OCI-LY7 (cell line): ENCODE results near the gene KRTAP10-8. TPM values are rescaled to one million over a fixed set of nuclear protein-coding genes. Genes with fewer than 3 reads are reported as not detected.

Source experiments
- BruUV-seq: library from RNA; stranded (reverse); fragments of 400-500 nt; replicated peaks from 2 replicates; lab custom pipeline; 2021; lab: Mats Ljungman, UMichigan
- CTCF ChIA-PET: fragments of 300-600 bp; sonication (Branson Sonifier 250); formaldehyde crosslinking; loops from one replicate; lab custom pipeline; 2022; ENCODE audit warnings: antibody characterized with exemption; ENCODE audit not compliant: unreplicated experiment; lab: Charles Lee
- POLR2A ChIA-PET: fragments of 300-600 bp; sonication (Branson Sonifier 250); formaldehyde crosslinking; loops from one replicate; lab custom pipeline; 2022; ENCODE audit warnings: antibody characterized with exemption; lab: Charles Lee
- DNase-seq: peaks from one replicate; pipeline ENCODE4 v3.0.0-alpha.2; 2015; ENCODE audit warnings: low spot score
- H2AFZ ChIP-seq: fragments of 200-600 bp; sonication (generic), shearing (Covaris generic); 2 replicates; pipeline ENCODE4 v1.6.1; 2014; ENCODE audit warnings: mild to moderate bottlenecking, antibody characterized with exemption, low read length, moderate library complexity
- H3K27ac ChIP-seq: fragments of 200-600 bp; sonication (generic); 2 replicates; pipeline ENCODE4 v1.5.1; 2014; ENCODE audit warnings: mixed run types, low read depth, mild to moderate bottlenecking, moderate library complexity, low read length, inconsistent platforms; ENCODE audit not compliant: poor library complexity, severe bottlenecking
- H3K36me3 ChIP-seq: fragments of 200-600 bp; sonication (generic); 2 replicates; pipeline ENCODE4 v1.6.1; 2014; ENCODE audit warnings: mild to moderate bottlenecking, antibody characterized with exemption, low read length, moderate library complexity, mixed read lengths; ENCODE audit not compliant: insufficient read depth
- H3K4me1 ChIP-seq: fragments of 200-600 bp; sonication (generic); 2 replicates; pipeline ENCODE4 v1.5.1; 2014; ENCODE audit warnings: mild to moderate bottlenecking, low read length; ENCODE audit not compliant: insufficient read depth, poor library complexity, severe bottlenecking
- H3K4me2 ChIP-seq: fragments of 200-600 bp; sonication (generic); 2 replicates; pipeline ENCODE4 v1.6.1; 2014; ENCODE audit warnings: mild to moderate bottlenecking, low read length
- H3K4me3 ChIP-seq: fragments of 200-600 bp; sonication (generic); 2 replicates; pipeline ENCODE4 v1.5.1; 2014; ENCODE audit warnings: mild to moderate bottlenecking, low read depth, low read length; ENCODE audit not compliant: poor library complexity, severe bottlenecking
- H3K79me2 ChIP-seq: fragments of 200-600 bp; sonication (generic); 2 replicates; pipeline ENCODE4 v1.6.1; 2016; ENCODE audit warnings: low read depth, mild to moderate bottlenecking, low read length, moderate library complexity, mixed read lengths; ENCODE audit not compliant: insufficient read depth
- H3K9me2 ChIP-seq: fragments of 200-600 bp; sonication (generic); 2 replicates; pipeline ENCODE4 v1.6.1; 2016; ENCODE audit warnings: mild to moderate bottlenecking, low read length, mixed read lengths; ENCODE audit not compliant: insufficient read depth
- H3K9me3 ChIP-seq: fragments of 200-600 bp; sonication (generic); 2 replicates; pipeline ENCODE4 v1.6.1; 2014; ENCODE audit warnings: mild to moderate bottlenecking, mixed run types, low read length, mixed read lengths
- H4K20me1 ChIP-seq: fragments of 200-600 bp; sonication (generic); 2 replicates; pipeline ENCODE4 v1.6.1; 2014; ENCODE audit warnings: mild to moderate bottlenecking, antibody characterized with exemption, low read length, moderate library complexity, mixed read lengths; ENCODE audit not compliant: insufficient read depth
- EZH2phosphoT487 ChIP-seq: fragments of 200-600 bp; sonication (generic); IDR thresholded peaks from 2 replicates; pipeline ENCODE4 v1.6.1; 2018; ENCODE audit warnings: low read depth, borderline replicate concordance, mild to moderate bottlenecking, mixed run types, antibody characterized with exemption, low read length, moderate library complexity, mixed read lengths
- intact Hi-C: fragments of 100-400 bp; cut with micrococcal nuclease; formaldehyde crosslinking; loops from one replicate; pipeline ENCODE4 v1.10.0; 2022; ENCODE audit not compliant: unreplicated experiment
- total RNA-seq, 2 experiments: library from RNA; depleted of rRNA in 1 of 2; stranded (reverse); fragments of >200 nt in 1 of 2; shearing (Covaris generic) in 1 of 2; gene quantifications; 2 replicates each; pipeline ENCODE4 v1.2.3, GENCODE V29; 2014 to 2022
- TF ChIP-seq, protein P1 (sequence below): fragments of 200-600 bp; sonication (generic); conservative IDR thresholded peaks from 2 replicates; pipeline ENCODE4 v1.5.1; 2014; ENCODE audit warnings: mild to moderate bottlenecking, antibody characterized with exemption, low read length, moderate library complexity, mixed read lengths

Gene KRTAP10-8
- total RNA-seq, 2 experiments from 2014 or later: not detected

DNA sequence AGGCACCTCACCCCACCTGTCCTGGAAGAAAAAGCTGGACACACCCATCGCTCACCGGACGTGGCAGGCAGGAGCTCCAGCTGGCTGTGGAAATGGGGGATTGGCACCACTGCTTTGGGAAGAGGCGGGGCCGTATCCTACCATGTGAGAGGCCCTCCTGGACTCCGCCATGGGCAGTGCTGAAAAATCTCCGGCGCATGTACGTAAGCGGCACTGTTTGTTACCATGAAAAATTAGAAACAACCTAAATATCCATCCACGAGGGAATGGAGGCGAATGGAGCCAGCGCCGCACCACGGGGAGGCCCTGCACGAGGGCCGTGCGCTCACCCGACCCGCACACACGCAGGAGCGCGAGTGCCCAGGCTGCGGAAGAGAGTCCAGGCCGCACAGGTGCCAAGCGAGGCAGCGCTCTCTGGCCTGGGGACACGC, 3.1 kb downstream of the KRTAP10-8 start:
- POLR2A ChIA-PET: interaction anchor here (0.6 kb wide), 1 partner anchor 1040 kb away, joined by 3 read pairs; no protein-coding TSS in a partner anchor
- CTCF ChIA-PET: no interaction called here
- Histone ChIP-seq H3K9me3 (peaks cover 13% of the 10 kb centered on the region; the same call in 1 of the 2 replicates), H2AFZ (no peak overlapping the region), H3K4me1 (peaks cover 12% of the 10 kb centered on the region), H4K20me1 (no peaks in the 10 kb centered on the region), H3K27ac (no peak overlapping the region), H3K4me2 (no peak overlapping the region), H3K36me3 (no peaks in the 10 kb centered on the region), H3K79me2 (no peaks in the 10 kb centered on the region), H3K9me2 (no peaks in the 10 kb centered on the region), H3K4me3 (no peak overlapping the region)
- TF ChIP-seq, protein P1, sequence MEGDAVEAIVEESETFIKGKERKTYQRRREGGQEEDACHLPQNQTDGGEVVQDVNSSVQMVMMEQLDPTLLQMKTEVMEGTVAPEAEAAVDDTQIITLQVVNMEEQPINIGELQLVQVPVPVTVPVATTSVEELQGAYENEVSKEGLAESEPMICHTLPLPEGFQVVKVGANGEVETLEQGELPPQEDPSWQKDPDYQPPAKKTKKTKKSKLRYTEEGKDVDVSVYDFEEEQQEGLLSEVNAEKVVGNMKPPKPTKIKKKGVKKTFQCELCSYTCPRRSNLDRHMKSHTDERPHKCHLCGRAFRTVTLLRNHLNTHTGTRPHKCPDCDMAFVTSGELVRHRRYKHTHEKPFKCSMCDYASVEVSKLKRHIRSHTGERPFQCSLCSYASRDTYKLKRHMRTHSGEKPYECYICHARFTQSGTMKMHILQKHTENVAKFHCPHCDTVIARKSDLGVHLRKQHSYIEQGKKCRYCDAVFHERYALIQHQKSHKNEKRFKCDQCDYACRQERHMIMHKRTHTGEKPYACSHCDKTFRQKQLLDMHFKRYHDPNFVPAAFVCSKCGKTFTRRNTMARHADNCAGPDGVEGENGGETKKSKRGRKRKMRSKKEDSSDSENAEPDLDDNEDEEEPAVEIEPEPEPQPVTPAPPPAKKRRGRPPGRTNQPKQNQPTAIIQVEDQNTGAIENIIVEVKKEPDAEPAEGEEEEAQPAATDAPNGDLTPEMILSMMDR: no peak
- TF ChIP-seq EZH2phosphoT487: no peak
- no TSS peak for BruUV-seq
- no peak for DNase-seq
- intact Hi-C loops: no loop called here

DNA sequence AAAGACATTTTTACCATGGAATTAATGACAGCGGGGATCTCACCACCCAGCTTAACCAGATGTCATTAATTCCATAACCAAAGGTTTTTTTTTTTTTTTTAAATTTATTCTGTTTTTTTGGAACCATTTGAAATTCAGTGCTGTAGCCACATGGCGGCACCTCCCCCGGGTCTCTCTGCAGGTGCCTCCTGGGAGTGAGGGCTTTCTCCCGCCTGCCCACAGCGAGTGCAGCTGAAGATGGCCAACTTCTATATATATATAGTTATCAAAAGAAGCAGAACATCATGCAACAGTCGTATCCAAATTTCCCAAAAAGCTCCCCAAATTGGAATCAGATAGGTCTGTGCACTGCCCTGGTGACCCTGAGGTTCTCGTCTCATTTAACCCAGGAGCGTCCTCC, 3.6 kb downstream of the KRTAP10-8 start:
- Histone ChIP-seq H3K36me3 (no peaks in the 10 kb centered on the region), H3K9me3 (peaks cover 13% of the 10 kb centered on the region; the same call in 1 of the 2 replicates), H3K27ac (no peak overlapping the region), H3K4me1 (peaks cover 12% of the 10 kb centered on the region), H3K9me2 (no peaks in the 10 kb centered on the region), H3K4me3 (no peak overlapping the region), H2AFZ (no peak overlapping the region), H3K4me2 (no peak overlapping the region), H3K79me2 (no peaks in the 10 kb centered on the region), H4K20me1 (no peaks in the 10 kb centered on the region)
- no peak for TF ChIP-seq EZH2phosphoT487
- TF ChIP-seq, protein P1: no peak
- BruUV-seq: no TSS peak
- POLR2A ChIA-PET: interaction anchor here (0.6 kb wide), 1 partner anchor 1039 kb away, joined by 3 read pairs; no protein-coding TSS in a partner anchor
- no peak for DNase-seq
- CTCF ChIA-PET: no interaction called here
- intact Hi-C loops: no loop called here

DNA sequence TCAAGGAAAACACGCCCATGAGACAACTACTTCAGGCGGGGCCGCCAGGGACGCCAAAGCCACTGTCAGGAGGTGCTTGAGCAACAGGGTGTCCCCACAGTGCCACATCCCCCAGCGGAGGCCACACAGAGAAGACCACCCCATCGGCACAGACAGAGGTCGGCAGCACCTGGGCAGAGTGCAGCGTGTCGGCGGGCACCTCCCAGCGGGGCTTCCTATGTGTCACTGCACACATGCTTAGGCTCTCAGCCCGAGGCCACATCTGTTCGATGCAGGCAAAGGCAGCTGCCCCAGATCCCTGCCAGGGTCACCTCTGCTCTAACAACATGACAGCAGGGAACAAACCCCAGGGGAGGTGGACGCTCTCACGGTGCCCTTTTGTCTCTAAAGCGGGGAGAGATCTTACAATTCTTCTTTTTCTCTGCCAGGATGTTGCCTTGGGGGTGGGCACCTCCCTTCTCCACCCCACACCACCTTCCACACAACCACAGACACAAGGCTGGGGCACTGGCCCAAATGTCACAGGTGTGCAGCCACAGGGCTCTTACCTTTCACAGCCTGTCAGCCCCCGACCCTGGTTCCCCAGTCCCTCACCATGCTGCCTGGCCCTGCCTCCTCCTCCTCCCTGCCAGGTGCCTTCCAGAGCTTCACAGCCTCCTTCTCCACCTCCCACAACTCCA, 4.2 kb downstream of the KRTAP10-8 start:
- intact Hi-C loops: no loop called here
- Histone ChIP-seq H3K4me1 (peaks cover 12% of the 10 kb centered on the region), H3K9me3 (peaks cover 13% of the 10 kb centered on the region; the same call in 1 of the 2 replicates), H3K27ac (no peak overlapping the region), H3K79me2 (no peaks in the 10 kb centered on the region), H4K20me1 (no peaks in the 10 kb centered on the region), H2AFZ (no peak overlapping the region), H3K36me3 (no peaks in the 10 kb centered on the region), H3K4me2 (no peak overlapping the region), H3K4me3 (no peak overlapping the region), H3K9me2 (no peaks in the 10 kb centered on the region)
- TF ChIP-seq, protein P1: no peak
- TF ChIP-seq EZH2phosphoT487: no peak
- ChIA-PET POLR2A (no interaction called here), CTCF (no interaction called here)
- no peak for DNase-seq
- no TSS peak for BruUV-seq
